Fibroblast of villous mesenchyme (primary cell): ENCODE results near the gene NBAS. TPM values are rescaled to one million over a fixed set of nuclear protein-coding genes. Genes with fewer than 3 reads are reported as not detected.

Source experiments
- DNase-seq: peaks from one replicate; pipeline ENCODE4 v3.0.0-alpha.2; 2010; ENCODE audit warnings: low read depth
- H3K4me3 ChIP-seq: 2 replicates; pipeline ENCODE4 v1.5.1; 2011; ENCODE audit warnings: low read depth, mild to moderate bottlenecking, low read length
- total RNA-seq: library from RNA; depleted of rRNA; stranded (reverse); fragments of >200 nt; gene quantifications from 2 replicates; pipeline ENCODE4 v1.2.3, GENCODE V29; 2012
- TF ChIP-seq, protein P1 (sequence below): IDR thresholded peaks from 2 replicates; pipeline ENCODE4 v1.5.1; 2012; ENCODE audit warnings: low read depth, mild to moderate bottlenecking, low read length; ENCODE audit not compliant: insufficient read depth

The NBAS gene
- total RNA-seq, 1 donor: 109 TPM

GRCh38 chr2:15154297-15154696 lies 406.8 kb downstream of the NBAS start:
- no peak overlapping the region for H3K4me3 ChIP-seq
- TF ChIP-seq, protein P1, sequence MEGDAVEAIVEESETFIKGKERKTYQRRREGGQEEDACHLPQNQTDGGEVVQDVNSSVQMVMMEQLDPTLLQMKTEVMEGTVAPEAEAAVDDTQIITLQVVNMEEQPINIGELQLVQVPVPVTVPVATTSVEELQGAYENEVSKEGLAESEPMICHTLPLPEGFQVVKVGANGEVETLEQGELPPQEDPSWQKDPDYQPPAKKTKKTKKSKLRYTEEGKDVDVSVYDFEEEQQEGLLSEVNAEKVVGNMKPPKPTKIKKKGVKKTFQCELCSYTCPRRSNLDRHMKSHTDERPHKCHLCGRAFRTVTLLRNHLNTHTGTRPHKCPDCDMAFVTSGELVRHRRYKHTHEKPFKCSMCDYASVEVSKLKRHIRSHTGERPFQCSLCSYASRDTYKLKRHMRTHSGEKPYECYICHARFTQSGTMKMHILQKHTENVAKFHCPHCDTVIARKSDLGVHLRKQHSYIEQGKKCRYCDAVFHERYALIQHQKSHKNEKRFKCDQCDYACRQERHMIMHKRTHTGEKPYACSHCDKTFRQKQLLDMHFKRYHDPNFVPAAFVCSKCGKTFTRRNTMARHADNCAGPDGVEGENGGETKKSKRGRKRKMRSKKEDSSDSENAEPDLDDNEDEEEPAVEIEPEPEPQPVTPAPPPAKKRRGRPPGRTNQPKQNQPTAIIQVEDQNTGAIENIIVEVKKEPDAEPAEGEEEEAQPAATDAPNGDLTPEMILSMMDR: no peak
- DNase-seq: no peak

- TF ChIP-seq, protein P1: no peak
- no peak overlapping the region for H3K4me3 ChIP-seq
- DNase-seq: no peak
Measured at GRCh38 chr2:15152382-15152781, 408.8 kb downstream of the NBAS start.

- TF ChIP-seq, protein P1: no peak
- DNase-seq: no peak
- H3K4me3 ChIP-seq: no peak overlapping the region
Measured at GRCh38 chr2:15149063-15149462, 412.1 kb downstream of the NBAS start.

- no peak for DNase-seq
- H3K4me3 ChIP-seq: no peak overlapping the region
- TF ChIP-seq, protein P1: no peak
Measured at GRCh38 chr2:15147591-15147990, 413.5 kb downstream of the NBAS start.

- H3K4me3 ChIP-seq: no peak overlapping the region
- TF ChIP-seq, protein P1: no peak
- no peak for DNase-seq
Measured at GRCh38 chr2:15146960-15147359, 414.2 kb downstream of the NBAS start.

- no peak for DNase-seq
- no peak overlapping the region for H3K4me3 ChIP-seq
- TF ChIP-seq, protein P1: no peak
Measured at GRCh38 chr2:15145919-15146318, 415.2 kb downstream of the NBAS start.

GRCh38 chr2:15145046-15145817 lies 415.9 kb downstream of the NBAS start:
- DNase-seq: no peak
- no peak overlapping the region for H3K4me3 ChIP-seq
- TF ChIP-seq, protein P1: no peak
